NT2/D1 (cell line): ENCODE data around the gene PRF1.

ENCODE experiments used
- SUZ12 ChIP-seq: IDR thresholded peaks from 2 replicates; pipeline ENCODE4 v1.6.1; 2011; ENCODE audit not compliant: insufficient read length, insufficient read depth; ENCODE audit errors: extremely low read depth
- YY1 ChIP-seq: IDR thresholded peaks from 2 replicates; pipeline ENCODE4 v1.6.1; 2011; ENCODE audit not compliant: insufficient read length, insufficient read depth
- ZNF274 ChIP-seq: IDR thresholded peaks from 2 replicates; pipeline ENCODE4 v1.6.1; 2011; ENCODE audit warnings: mild to moderate bottlenecking, low read depth, low read length

DNA sequence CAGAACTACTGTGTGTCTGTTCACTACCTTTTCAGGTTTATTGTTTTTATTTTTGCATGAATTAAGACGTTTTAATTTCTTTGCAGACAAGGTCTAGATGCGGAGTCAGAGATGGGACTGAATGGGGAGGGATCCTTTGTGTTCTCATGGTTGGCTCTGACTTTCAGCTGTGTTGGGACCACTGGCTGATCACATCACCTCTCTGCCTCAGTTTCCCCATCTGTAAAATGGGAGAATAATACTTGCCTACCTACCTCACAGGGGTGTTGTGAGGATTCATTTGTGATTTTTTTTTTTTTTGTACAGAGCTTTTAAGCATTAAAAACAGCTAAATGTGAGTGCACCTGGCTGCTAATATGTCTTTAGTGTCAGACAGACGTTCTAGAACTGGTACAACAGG lies 34.4 kb downstream of the PRF1 start:
- TF ChIP-seq YY1 (no peak), ZNF274 (no peak), SUZ12 (no peak)
